HG03159 (cell line): Measurements from ENCODE around the gene ADAP2.
"Not testable (repeated sequence)": the region's sequence is repeated elsewhere in the genome, so short reads cannot be mapped to it uniquely, and the experiment has no call there.

Experiments used
- ATAC-seq: cut with Tn5 transposase; IDR thresholded peaks from one replicate; pipeline ENCODE4 v1.9.1; 2021; ENCODE audit warnings: mild to moderate bottlenecking, moderate library complexity; ENCODE audit not compliant: unreplicated experiment

ADAP2 gene

GRCh38 chr17:30967911-30968310 is 46.2 kb downstream of the ADAP2 start:
- not testable (repeated sequence) for ATAC-seq

GRCh38 chr17:30969989-30970830 is 48.5 kb downstream of the ADAP2 start:
- ATAC-seq: no peak

GRCh38 chr17:30970831-30971567 is 49.3 kb downstream of the ADAP2 start, which contains the start of gene RNF135:
Gene RNF135, plus strand, starts transcription at chr17:30971039. Its CDS starts 35 bp downstream, at chr17:30971074.
- peak; percentile 43 for ATAC-seq

GRCh38 chr17:30975042-30975820 is 53.5 kb downstream of the ADAP2 start:
- no peak for ATAC-seq

GRCh38 chr17:30979919-30980318 is 58.2 kb downstream of the ADAP2 start:
- not testable (repeated sequence) for ATAC-seq

- ATAC-seq: no peak
Observed at GRCh38 chr17:30981531-30982519, 60.1 kb downstream of the ADAP2 start.

- ATAC-seq: no peak
Observed at GRCh38 chr17:30982855-30983254, 61.1 kb downstream of the ADAP2 start.

- ATAC-seq: no peak
Observed at GRCh38 chr17:30990458-30990857, 68.7 kb downstream of the ADAP2 start.

GRCh38 chr17:30992551-30992950 is 70.8 kb downstream of the ADAP2 start:
- ATAC-seq: no peak

GRCh38 chr17:30995347-30995746 is 73.6 kb downstream of the ADAP2 start:
- ATAC-seq: no peak

GRCh38 chr17:30996486-30996885 is 74.7 kb downstream of the ADAP2 start:
- ATAC-seq: no peak

GRCh38 chr17:30997270-30997669 is 75.5 kb downstream of the ADAP2 start:
- no peak for ATAC-seq

GRCh38 chr17:30997842-30998241 is 76.1 kb downstream of the ADAP2 start:
- no peak for ATAC-seq

- ATAC-seq: no peak
Observed at GRCh38 chr17:31002047-31002446, 80.3 kb downstream of the ADAP2 start.

- ATAC-seq: no peak
Observed at GRCh38 chr17:31003225-31003866, 81.6 kb downstream of the ADAP2 start.

GRCh38 chr17:31004160-31004559 is 82.4 kb downstream of the ADAP2 start:
- ATAC-seq: no peak

- ATAC-seq: no peak
Observed at GRCh38 chr17:31007695-31008373, 86.1 kb downstream of the ADAP2 start.

GRCh38 chr17:31008374-31009041 is 86.8 kb downstream of the ADAP2 start:
- no peak for ATAC-seq
